ENCODE measurements around the gene PDGFD.
"Not testable (repeated sequence)": the region's sequence is repeated elsewhere in the genome, so short reads cannot be mapped to it uniquely, and the experiment has no call there.

PDGFD gene

DNA sequence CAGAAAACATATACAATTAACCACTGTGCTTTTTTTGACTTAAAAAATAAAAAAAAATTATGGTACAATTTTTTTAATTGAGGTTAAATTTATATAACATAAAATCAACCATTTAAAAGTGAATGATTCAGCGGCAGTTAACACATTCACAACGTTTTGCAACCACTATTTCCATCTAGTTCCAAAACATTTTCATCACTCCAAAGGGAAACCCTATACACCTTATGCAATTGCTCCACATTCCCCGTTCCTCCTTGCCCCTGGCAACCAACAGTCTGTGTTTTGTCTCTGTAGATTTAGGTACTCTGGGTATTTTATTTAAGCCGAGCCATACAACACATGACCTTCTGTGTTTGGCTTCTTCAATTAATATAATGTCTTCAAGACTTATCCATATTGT lies 112.2 kb downstream of the PDGFD start:
- no peak for DNase-seq

GRCh38 chr11:104049116-104049515 lies 114.8 kb downstream of the PDGFD start:
- DNase-seq = no peak

GRCh38 chr11:104046858-104047257 lies 117.1 kb downstream of the PDGFD start:
- not testable (repeated sequence) for DNase-seq

GRCh38 chr11:104046331-104046730 lies 117.6 kb downstream of the PDGFD start:
- no peak for DNase-seq

GRCh38 chr11:104043678-104044239 lies 120.2 kb downstream of the PDGFD start:
- peak; percentile 61 for DNase-seq

DNA sequence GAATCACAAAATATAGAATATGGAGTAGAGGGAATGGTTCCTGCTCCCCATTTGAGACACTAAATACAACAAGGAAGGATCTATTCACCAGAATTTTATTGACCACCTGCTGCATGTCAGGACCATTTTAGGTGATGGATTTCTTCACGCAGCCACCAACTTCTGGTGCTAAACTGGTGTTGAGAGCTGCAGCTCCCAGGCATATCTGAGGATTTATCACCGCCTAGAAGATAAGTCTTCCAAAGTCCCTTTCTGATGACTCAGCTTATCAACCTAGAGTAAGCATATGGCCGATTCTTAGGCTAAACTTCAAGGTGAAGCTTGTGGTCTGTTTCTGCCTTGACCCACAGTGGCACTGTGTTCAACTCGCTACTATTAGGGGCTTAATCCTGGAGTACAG lies 120.8 kb downstream of the PDGFD start:
- peak; percentile 5 for DNase-seq

DNA sequence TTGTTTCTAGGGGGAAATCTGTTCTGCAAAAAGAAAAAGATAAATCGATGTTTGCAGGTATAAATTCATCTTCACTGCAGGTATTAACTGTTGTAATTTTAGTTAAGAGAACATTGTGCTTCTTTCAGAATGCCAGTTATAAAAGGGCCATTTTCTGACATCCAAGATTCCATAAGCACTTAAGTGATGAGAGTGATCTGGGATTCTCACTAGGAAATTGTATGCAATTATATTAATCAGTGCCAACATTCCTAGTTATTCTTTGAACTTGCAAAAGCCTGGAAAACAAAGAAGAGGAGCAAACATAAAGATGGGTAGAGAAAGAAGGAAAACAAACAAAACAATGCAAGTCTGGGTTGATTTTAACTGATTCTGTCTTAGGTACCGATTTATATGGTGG lies 122.2 kb downstream of the PDGFD start:
- no peak for DNase-seq

DNA sequence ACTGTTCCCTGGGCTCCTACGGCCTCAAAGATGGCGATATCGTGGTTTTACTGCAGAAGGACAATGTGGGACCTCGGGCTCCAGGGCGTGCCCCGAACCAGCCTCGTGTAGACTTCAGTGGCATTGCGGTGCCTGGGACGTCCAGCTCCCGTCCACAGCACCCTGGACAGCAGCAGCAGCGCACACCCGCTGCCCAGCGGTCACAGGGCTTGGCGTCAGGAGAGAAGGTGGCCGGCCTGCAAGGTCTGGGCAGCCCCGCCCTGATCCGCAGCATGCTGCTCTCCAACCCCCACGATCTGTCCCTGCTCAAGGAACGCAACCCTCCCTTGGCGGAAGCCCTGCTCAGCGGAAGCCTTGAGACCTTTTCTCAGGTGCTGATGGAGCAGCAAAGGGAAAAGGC lies 127.0 kb downstream of the PDGFD start:
- DNase-seq = no peak

DNA sequence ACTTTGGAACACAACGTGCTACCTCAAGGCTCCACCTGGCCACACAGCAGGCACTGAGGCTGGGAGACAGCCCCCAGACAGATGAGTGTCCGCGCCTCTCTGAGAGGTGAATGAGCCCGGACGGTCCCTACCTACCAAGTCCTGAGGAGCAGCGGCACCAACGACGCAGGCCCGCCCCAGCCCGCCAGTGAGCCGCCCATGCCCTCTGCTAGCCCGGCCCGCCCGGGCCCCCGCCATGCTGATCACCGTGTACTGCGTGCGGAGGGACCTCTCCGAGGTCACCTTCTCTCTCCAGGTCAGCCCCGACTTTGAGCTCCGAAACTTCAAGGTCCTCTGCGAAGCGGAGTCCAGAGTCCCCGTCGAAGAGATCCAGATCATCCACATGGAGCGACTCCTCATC lies 127.4 kb downstream of the PDGFD start, which contains the start of gene DDI1:
Gene DDI1, plus strand, starts transcription at position 53 of the 400 bp plus-strand sequence. Its CDS starts 183 bp downstream, at position 236.
- no peak for DNase-seq

DNA sequence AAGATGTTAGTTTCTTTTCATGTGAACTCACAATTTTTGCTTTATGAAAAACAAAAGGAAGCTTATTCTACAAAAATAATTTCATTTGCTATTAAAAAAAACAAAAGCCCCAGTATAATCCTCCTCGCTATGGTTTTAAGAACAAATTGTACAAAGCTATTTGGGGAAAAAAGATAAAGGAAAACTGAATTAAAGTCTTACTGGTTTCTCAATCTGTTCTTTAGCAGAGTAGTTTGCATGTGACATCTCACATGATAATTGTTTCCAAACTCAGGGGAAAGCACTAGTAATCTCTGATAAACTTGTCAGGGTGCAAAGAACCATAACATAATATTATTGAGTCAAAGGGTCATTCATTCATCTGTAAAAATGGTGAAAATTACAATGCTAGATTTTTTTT lies 130.4 kb downstream of the PDGFD start:
- DNase-seq = no peak

DNA sequence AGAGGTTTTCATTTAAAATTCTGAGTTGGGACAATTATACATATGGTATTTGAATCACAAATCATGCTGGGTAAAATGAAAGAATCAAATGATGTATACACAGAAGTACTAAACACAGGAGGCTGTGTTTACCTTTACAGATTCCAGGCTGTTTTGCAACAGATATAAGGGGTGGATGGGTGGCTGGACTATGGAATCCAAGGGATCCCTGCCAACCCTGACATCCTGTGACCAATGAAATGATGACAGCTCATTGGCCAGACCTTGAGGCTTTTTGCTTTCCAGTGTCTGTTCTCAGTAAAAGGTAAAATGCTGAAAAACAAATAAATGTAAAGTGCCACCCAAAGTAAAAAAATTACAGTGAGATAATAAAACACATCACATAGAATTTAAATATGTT lies 130.8 kb downstream of the PDGFD start:
- DNase-seq = peak; percentile 85

DNA sequence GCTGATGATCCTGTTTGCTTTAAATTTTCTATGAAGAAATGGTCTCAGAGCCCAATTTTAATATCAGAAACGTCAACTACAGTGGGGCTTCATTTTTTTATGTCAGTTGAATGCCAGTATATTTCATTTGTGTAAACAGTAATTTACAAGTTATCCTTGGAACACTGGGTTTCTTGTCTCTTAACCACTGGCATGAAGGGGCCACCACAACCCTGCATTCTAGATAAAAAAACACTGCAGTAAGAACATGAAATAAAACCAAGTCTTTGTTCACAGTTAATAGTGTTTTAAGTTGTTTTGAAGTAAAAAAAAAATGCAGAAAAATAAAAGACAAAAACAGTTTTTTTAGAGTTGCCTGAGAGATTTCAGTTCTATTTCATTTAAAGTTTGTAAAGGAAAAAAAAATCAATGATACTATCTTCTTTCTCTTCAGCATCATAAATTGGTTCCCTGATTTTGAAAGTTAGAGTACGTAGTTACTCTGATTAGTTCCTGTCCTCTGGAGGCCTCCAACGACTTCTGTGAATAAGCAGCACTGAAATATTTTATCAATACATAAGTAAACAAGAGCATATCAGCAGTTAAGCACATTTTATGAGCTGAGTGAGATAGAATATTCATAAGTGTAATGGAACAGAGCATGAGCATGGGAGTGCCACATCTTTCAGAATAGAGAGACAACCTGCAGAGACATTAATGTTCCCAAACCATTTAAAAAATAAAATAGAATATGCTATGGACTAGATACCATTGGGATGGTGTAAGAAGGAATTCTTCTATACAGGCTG lies 135.3 kb downstream of the PDGFD start:
- no peak for DNase-seq

- DNase-seq = no peak
Measured at GRCh38 chr11:104024572-104024971, 139.4 kb downstream of the PDGFD start.

DNA sequence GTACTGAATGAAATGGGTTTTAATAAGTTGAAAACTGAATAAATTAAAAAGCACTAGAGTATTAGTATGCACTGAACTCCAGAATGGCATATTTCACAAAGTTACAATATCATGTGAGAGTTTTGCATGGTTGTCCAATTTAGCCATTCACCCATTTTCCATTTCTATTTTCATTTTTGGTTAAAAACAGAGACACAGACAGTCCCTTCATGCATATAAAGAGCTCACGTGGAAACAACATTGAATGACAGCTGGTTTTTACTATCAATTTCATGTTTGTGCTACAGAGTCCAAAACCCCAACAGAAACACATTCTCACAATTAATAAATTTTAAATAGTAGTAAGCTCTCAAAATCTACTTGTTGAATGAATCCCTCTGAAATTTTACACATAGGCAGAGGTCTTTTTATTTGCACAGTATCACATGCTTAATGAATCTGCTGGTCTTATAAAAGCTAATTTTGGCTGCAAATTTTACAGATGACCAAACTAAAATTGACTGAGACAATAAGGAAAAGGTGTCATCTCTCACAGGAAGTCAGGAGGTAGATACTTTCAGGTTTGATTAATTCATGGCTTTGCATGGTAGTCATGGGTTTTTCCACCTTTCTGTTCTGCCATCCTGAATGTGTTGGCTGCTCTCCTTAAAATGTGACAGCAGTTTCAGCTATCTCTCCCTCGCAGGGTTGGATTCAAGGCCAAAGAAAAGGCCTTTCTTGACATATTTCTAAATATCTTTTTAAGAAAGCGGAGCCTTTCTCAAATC lies 148.1 kb downstream of the PDGFD start:
- no peak for DNase-seq

DNA sequence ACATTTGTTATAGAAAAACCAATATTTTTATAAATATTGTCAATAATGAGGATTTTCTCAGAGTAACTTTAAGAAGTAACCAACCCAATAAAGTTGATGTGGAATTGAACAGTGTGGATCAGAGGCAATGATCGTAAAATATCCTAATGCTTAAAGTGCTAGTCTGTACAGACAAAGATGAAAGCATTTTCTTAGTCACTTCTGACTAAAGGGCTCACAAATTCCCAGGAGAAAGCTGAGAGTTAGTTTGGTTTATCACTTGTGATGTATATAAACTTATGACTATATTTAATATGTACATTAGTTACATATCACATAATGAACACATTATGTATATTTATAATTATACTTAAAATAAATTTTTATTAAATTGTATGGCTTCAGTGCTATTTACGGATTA lies 152.9 kb downstream of the PDGFD start:
- DNase-seq = peak; percentile 55

DNA sequence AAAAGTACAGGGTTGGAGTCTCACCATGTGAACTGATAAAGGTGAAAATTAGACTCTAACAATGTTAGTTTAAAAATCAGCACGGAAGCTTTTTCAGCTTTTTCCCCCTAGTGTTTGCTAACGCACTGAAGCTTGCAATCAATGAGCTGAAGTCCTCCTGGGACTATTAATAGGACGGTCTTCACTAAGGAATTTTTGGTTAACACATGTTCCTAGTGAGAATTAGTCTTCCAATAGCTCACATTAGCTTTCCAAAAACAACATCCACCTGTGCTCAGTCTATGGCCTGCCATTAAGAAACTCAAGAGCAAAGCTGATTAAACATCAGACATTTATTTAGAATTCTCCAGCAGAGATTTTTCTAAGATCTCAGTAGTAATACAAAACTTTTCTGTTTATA lies 154.2 kb downstream of the PDGFD start:
- no peak for DNase-seq

DNA sequence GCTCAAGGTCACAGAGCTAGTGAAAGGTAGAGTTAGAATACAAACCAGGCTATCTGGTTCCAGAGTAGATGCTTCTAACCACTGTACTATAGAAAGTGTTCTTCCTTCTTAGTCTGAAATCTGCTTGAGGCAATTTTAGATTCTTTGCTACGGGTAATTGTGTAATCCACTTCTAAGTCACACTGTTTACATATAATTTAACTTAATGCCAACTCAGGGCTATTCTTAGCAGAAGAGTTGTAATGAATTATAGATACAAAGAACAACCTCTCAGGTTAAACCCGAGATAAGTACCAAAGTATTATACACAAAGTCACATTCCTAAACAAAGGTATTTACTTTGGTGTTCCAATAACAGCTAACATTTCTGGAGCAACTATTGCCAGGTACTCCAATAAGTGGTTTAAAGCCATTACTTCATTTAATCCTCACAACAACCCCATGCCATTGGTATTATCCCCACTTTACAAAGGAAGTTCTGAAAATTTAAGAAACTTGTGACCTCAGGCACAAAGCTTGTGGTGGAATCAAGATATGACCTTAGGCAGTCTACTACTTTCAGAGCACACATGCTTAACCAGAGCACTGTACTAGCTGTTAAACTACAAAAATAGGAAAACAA lies 158.6 kb downstream of the PDGFD start:
- DNase-seq = no peak

- peak; percentile 85 for DNase-seq
Measured at GRCh38 chr11:104003491-104003890, 160.5 kb downstream of the PDGFD start.

DNA sequence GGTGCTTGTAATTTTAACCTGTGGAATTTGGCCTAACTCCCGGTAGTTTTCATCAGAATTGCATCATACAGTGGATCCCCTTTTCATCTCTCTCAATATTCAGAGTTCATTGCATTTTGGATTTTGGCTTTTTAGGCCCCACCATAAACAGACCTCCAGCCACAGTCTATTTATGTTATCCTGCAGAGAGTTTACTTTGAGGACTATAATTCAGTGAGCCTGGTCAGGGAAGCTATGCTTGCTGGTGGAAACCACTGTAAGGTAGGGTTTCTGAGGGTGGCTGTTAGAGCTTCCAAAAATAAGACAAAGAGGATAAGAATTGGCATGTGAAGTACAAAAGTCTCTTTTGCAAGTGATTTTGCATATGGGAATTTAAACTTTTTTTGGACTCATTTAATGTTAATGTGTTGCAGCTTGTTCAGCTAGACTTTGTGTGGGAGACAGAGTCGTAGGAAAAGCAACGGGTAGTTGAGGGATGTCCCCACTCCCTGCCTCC lies 162.3 kb downstream of the PDGFD start:
- peak; percentile 76 for DNase-seq

DNA sequence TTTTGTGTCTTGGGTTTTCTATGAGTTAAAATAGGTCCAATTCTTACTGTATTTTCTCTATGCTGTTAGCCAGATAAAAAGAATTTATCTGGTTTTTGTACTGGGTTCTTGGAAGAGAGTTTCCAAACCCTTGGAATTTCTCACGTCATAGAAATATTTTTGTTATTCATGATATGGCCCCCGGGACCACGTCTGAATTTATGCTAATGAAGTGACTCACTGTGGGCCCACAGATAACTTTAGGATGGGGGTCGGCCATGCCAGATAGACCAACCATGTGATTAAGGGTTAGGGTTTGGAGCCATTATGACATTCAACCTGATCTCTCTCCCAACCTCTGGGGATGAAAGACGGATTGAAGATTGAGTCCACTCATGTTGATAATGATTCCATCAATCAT lies 163.1 kb downstream of the PDGFD start:
- peak; percentile 96 for DNase-seq

- no peak for DNase-seq
Measured at GRCh38 chr11:103998826-103999508, 165.0 kb downstream of the PDGFD start.

DNA sequence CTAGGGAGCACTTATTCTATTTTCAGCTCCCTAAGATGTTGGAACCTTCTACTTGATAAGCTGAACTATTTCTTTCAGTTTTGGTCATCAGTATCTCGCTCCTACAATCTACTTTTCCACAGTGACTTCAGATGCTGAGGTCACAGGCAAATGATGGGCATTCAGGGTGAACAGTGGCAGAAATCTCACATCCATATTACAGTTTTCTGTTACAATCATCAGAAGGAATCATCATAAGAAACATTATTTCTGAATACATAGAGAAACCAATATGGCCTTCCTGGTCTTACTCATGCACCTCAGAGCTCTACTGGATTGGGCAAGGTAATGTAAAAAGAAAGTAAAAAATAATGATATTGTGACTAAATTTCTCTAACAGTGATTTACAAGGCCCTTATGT lies 166.9 kb downstream of the PDGFD start:
- no peak for DNase-seq

DNA sequence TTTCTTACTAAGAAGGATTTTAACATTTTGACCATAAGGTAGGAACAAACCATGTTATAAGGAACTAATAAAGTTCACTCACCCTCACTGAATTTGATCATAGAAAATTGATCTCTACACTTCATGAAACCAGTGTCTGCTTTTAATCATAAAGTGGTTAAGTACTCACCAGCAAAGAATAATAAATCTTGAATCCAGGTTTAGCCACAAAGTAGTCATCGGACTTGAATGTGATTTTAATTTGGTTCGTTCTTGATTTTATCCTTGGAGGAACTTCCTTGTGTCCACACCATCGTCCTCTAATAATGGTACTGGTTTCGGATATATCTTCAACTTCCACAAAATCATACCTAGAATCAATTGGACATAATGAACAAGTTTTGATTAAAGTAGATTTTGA lies 168.1 kb downstream of the PDGFD start:
- DNase-seq = peak; percentile 82
